Activated T-cell treated with anti-CD3 and anti-CD28 coated beads for 24 hours (primary cell): ENCODE measurements around the gene TBC1D22A.

Experiments
- DNase-seq: peaks from one replicate; pipeline ENCODE4 v3.0.0-alpha.2; 2020; ENCODE audit warnings: low read depth

Gene TBC1D22A

GRCh38 chr22:46737105-46737975 is 25.1 kb upstream of the TBC1D22A start:
- peak; percentile 38 for DNase-seq

GRCh38 chr22:46737976-46738646 is 24.3 kb upstream of the TBC1D22A start, which contains the start of gene CERK:
CERK (minus strand) TSS chr22:46738252; CDS start chr22:46738148, 104 bp downstream.
- peak; percentile 36 for DNase-seq

GRCh38 chr22:46738647-46739093 is 23.8 kb upstream of the TBC1D22A start:
- DNase-seq, result no peak

- DNase-seq, result no peak
Observed at GRCh38 chr22:46739094-46739870, 23.2 kb upstream of the TBC1D22A start.

- DNase-seq, result no peak
Observed at GRCh38 chr22:46740910-46741780, 21.3 kb upstream of the TBC1D22A start.

GRCh38 chr22:46741974-46742519 is 20.4 kb upstream of the TBC1D22A start:
- no peak for DNase-seq

GRCh38 chr22:46742576-46743221 is 19.8 kb upstream of the TBC1D22A start:
- DNase-seq, result no peak

GRCh38 chr22:46744581-46744980 is 17.9 kb upstream of the TBC1D22A start:
- no peak for DNase-seq

GRCh38 chr22:46746192-46746591 is 16.3 kb upstream of the TBC1D22A start:
- no peak for DNase-seq

- DNase-seq, result no peak
Observed at GRCh38 chr22:46746620-46747019, 15.8 kb upstream of the TBC1D22A start.

GRCh38 chr22:46747646-46748045 is 14.8 kb upstream of the TBC1D22A start:
- DNase-seq, result no peak

GRCh38 chr22:46748206-46748907 is 14.1 kb upstream of the TBC1D22A start:
- DNase-seq, result no peak

- DNase-seq, result peak; percentile 40
Observed at GRCh38 chr22:46748908-46749675, 13.4 kb upstream of the TBC1D22A start.

GRCh38 chr22:46749682-46750529 is 12.5 kb upstream of the TBC1D22A start:
- no peak for DNase-seq

GRCh38 chr22:46750530-46750800 is 12.0 kb upstream of the TBC1D22A start:
- DNase-seq, result no peak

GRCh38 chr22:46750863-46751443 is 11.5 kb upstream of the TBC1D22A start:
- no peak for DNase-seq

GRCh38 chr22:46752286-46752987 is 10.0 kb upstream of the TBC1D22A start:
- DNase-seq, result no peak

- DNase-seq, result no peak
Observed at GRCh38 chr22:46752988-46753310, 9.5 kb upstream of the TBC1D22A start.
